Stimulated activated CD8-positive, alpha-beta memory T cell treated with anti-CD3 and anti-CD28 coated beads, Interleukin-7, amount 100 ng/mL, for 1 hour (primary cell): ENCODE measurements around the gene FOXRED1.

ENCODE experiments used
- DNase-seq, 2 donors: peaks; one replicate each; pipeline ENCODE4 v3.0.0-alpha.2; 2020; ENCODE audit warnings: low read depth in 2 of 2

The FOXRED1 gene

DNA sequence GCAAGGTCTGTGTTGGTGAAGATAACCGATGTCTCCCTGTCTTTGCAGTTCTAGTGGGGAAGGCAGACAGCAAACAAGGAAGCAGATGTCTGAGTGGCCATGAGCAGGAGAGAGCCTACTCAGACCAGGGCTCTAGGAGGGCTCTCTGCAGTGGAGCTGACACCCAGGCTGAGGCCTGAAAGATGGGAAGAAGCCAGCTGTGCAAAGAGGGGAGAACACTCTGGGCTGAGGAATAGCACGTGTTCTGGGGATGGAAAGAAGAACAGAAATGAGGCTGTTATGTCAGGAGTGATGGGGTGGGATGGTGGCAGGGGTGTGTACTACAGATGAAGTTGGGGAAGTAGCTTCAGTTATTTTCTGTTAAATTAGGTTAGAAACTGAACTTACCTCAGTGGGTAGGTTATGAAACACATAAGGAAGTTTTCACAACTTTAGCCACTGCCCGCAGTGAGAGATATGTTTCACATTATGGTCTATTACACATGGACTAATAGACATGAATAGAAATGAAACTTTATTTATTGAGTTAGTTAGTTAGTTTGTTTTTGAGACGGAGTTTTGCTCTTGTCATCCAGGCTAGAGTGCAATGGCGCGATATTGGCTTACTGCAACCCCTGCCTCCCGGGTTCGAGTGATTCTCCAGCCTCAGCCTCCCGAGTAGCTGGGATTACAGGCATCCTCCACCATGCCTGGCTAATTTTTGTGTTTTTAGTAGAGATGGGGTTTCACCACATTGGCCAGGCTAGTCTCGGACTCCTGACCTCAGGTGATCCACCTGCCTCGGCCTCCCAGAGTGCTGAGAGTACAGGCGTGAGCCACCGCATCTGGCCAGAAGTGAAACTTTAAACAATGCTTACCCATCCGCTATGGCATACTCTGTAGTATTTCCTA lies 42.7 kb downstream of the FOXRED1 start:
- DNase-seq: no peak

DNA sequence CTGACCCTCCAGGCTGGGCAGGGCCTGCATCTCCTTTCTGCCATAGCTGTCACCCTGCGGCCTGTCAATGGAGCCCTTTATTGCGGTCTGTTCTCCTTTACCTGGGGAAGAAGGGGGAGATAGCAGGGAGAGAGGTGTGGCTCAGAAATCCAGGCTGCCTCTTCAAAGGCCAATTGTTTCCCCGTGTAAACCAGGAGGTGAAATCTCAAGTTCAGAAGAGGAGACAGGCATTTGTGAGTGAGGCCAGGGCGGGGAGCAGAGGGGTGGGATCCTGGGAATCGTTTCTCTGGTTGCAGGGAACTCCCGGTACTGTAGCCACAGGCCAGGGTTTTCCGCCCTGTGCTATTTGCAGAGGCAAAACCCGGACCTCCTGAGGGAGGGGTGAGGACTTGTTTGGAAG lies 44.0 kb downstream of the FOXRED1 start:
- no peak for DNase-seq

DNA sequence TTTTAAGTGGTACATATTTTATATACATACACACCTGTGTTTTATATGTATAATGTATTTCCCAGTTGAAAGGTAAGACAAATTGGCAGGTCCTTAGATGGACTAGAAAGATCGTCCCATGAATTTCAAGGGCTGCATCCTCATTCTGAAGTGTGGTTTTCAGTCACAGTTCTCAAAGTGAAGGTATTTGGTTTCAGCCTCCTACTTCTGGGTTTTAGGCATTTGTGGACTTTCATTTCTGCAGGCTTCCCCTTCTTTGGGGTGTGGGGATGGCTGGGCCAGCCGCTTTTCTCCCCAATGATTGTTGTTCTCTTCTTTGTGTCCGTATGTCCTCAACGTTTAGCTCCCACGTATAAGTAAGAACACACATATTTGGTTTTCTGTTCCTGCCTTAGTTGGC lies 44.9 kb downstream of the FOXRED1 start:
- no peak for DNase-seq

DNA sequence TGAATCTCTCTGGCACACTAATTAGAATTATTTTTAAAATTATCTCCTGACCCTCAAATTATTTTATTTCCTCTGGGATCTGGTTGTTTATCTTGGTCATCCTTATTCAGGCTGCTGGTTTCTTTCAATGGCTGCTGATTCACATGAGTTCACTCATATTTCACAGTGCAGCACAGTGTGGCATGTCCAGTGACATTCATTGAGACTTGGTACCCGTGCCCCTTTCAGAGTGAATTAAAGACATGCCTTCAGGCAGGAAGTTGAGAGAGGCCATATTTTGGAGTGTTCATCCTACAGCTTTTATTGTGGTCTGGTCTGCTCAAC lies 48.4 kb downstream of the FOXRED1 start:
- DNase-seq: no peak

DNA sequence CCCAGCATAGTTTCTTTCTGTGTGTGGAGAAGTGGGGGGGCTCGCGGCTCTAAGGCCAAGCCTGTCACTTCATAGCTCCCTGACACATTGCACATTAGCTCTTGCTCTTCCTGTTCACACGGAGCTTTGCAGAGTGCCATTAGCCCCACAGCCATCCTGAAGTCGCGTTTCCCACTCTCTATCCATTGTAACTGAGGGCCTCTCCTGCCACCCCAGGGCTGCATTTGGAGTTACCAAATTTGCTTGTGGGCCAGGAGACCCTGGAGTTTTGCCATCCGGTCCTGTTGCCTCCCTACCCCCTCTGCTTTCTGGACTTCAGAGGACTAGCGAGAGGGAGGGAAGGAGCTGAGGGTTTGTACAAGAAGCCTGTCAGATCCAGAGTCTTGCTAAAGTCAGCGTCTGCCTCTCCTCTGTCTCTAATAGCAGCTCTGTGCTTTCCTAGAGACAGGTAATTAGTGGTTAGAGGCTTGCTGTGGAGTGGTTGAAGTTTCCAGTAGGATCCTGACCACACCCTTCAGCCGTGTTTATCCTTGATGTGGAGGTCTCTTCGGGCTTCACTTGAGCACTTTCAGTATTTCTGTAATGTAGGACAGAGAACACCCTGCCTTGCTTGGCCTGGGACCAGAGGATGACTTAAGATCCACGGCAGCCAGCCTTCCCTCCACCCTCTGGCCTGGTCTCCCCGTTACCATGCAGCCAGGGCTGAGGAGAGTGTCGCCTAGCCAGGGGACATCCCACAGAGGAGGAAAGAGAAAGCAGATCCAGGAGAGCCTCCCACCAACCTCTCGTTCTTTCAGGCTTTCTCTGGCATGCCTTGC lies 49.0 kb downstream of the FOXRED1 start:
- no peak for DNase-seq

DNA sequence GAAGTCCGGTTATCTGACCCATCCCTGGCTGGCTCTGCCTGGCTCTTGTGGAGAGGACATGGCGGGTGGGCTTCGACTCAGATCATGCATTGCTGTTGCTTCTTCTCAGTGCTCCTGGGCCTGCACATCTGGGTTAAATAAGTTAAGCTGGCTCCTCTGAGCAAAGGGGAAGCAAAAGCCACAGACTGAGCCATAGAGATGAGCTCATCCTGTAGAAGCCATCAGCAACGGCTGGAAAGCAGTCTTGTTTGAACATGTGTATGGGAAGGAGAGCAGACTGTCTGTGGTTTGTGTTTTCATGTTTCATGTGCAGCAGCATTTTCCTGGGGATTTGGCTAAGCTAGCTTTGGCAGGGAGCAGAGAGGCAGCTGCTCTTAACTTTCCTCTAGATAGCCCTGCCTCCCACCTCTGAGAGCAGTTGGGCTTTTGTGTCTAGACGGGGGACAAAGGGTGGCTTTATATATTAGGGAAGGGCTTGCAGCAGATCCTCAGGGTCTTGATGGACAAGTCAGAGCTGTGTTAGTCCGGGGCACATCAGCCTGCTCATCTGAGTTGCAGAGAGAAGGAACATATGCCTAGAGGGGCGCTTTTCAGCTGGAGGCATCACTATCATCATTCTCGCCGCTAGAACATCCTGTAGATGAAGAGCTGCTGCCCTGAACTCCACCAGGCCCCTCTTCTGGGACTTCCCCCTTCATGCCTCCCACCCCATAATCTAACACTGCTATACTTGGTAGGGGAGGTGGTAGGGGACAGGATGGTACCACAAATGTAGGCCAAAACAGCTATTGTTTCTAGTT lies 49.8 kb downstream of the FOXRED1 start:
- DNase-seq: no peak

DNA sequence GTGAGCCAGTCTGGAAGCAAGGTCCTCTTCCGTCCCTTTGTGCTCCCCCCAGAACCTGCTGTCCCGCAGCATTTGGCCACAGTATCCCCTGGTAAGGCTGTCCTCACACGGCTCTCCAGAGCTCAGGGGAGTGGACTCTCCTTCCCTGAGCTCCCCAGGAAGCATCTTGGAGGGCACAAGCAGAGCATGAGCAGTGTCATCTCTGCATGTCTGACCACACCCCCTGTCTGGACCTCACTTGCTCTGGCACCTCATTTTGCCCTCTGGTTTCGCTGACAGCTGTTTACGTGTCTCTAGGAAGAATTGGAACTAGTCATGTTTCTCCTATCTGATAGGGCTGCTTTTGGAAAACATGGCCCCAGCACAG lies 50.4 kb downstream of the FOXRED1 start:
- DNase-seq: no peak

DNA sequence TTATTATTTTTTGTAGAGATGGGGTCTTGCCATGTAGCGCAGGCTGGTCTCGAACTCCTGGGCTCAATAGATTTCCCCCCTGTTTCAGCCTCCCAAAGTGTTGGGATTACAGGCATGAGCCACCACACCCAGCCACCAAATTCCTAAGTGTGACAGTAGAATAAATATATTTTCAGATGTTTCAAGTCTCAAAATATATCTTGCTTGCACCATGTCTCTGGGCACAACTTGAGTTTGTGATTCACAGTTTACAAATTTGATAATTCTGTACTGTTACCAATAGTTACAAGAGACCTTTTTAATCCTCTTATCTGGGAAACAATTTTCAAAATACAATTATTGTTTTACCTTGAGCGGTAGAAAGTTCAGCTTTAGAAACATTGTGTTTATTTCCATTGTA lies 54.0 kb downstream of the FOXRED1 start:
- DNase-seq: no peak

DNA sequence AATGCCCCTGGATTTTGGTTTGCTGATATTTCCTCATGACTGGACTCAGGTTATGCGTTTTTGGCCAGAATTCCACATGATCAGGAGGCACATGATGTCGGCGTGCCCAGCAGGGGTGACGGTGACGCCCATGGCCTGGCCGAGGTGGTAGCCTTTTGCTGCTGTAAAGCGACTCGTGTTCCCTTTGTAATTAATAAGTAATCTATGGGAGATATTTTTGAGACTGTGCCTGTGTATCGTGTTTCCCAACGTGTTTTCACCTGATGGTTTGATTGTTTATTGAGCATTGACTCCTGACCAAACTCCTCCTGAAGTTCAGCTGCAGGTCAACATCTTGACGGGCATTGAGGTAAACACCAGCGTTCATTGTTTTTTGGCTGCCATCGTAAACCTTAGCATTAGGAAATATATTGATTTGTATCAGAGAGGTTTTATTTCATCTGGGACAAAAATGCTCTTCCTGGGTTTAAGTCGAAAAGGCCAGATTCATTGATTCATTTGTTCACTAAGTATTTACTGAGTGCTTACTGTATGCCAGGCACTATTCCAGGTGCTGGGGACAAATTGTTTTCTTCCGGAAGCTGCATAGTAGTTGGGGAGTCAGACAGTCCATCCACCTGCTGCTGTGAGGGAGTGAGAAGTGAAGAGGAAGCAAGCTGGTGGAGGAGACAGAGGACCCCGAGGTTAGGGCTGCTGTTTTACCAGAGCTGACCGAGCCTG lies 58.5 kb downstream of the FOXRED1 start:
- DNase-seq: no peak
